Hepatocyte (in vitro differentiated cells): ENCODE results near the gene COX6B1.

ENCODE experiments used
- CTCF ChIP-seq: fragments of 200-600 bp; sonication (generic); IDR thresholded peaks from 2 replicates; pipeline ENCODE4 v1.5.1; 2016; ENCODE audit warnings: antibody characterized with exemption, mild to moderate bottlenecking; ENCODE audit not compliant: poor library complexity
- EZH2 ChIP-seq: fragments of 200-600 bp; sonication (generic); IDR thresholded peaks from 2 replicates; pipeline ENCODE4 v1.6.1; 2016; ENCODE audit warnings: antibody characterized with exemption, mild to moderate bottlenecking, borderline replicate concordance
- EZH2phosphoT487 ChIP-seq: fragments of 200-600 bp; sonication (generic); IDR thresholded peaks from one replicate; pipeline ENCODE4 v1.6.1; 2018; ENCODE audit warnings: antibody characterized with exemption, mild to moderate bottlenecking, low read depth, moderate library complexity; ENCODE audit not compliant: unreplicated experiment, severe bottlenecking

- TF ChIP-seq CTCF (no peak), EZH2 (no peak), EZH2phosphoT487 (no peak)
Observed at GRCh38 chr19:35703343-35703742, 55.2 kb downstream of the COX6B1 start.
